Measurements from ENCODE around the gene LRRC1.

- no peak for TF ChIP-seq POLR2A (IDR thresholded peaks at IDR 0.05; ENCODE audit: low read depth)
- TF ChIP-seq, protein P1, sequence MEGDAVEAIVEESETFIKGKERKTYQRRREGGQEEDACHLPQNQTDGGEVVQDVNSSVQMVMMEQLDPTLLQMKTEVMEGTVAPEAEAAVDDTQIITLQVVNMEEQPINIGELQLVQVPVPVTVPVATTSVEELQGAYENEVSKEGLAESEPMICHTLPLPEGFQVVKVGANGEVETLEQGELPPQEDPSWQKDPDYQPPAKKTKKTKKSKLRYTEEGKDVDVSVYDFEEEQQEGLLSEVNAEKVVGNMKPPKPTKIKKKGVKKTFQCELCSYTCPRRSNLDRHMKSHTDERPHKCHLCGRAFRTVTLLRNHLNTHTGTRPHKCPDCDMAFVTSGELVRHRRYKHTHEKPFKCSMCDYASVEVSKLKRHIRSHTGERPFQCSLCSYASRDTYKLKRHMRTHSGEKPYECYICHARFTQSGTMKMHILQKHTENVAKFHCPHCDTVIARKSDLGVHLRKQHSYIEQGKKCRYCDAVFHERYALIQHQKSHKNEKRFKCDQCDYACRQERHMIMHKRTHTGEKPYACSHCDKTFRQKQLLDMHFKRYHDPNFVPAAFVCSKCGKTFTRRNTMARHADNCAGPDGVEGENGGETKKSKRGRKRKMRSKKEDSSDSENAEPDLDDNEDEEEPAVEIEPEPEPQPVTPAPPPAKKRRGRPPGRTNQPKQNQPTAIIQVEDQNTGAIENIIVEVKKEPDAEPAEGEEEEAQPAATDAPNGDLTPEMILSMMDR (IDR thresholded peaks at IDR 0.05), result no peak
- no peak for TF ChIP-seq POLR2AphosphoS5 (IDR thresholded peaks at IDR 0.05)
- no peak for TF ChIP-seq EP300 (IDR thresholded peaks at IDR 0.05)
Measured at GRCh38 chr6:53811746-53812145, 16.9 kb downstream of the LRRC1 start.

Measured in esophagus muscularis mucosa (tissue), 4 donors.